Adrenal gland (tissue), 12 donors: Measurements from ENCODE around the gene CST9L. TPM values are rescaled to one million over a fixed set of nuclear protein-coding genes. Genes with fewer than 3 reads are reported as not detected.

ENCODE experiments used
- DNase-seq, 7 donors: peaks; one replicate each; pipeline ENCODE4 v3.0.0-alpha.2; 2019 to 2020
- H3K27ac ChIP-seq, 5 donors: fragments of 200-600 bp; sonication (generic) in 4 of 5; 1 replicate in 3 of 5; 2 replicates in 2 of 5; pipeline versions ENCODE4 v1.5.1 to v1.8.0; 2016 to 2020; ENCODE audit warnings: mild to moderate bottlenecking in 1 of 5
- H3K27me3 ChIP-seq: fragments of 200-600 bp; 2 replicates; pipeline ENCODE4 v1.8.0; 2021
- H3K36me3 ChIP-seq, 2 donors: fragments of 200-600 bp; replicated peaks in 1 of 2; 1 replicate in 1 of 2; 2 replicates in 1 of 2; pipeline versions ENCODE4 v1.5.1 to v1.8.0; 2018 to 2022
- H3K4me1 ChIP-seq, 2 donors: fragments of 200-600 bp; replicated peaks in 1 of 2; 1 replicate in 1 of 2; 2 replicates in 1 of 2; pipeline versions ENCODE4 v1.5.1 to v1.8.0; 2018 to 2021
- H3K4me3 ChIP-seq, 4 donors: fragments of 200-600 bp; sonication (generic) in 3 of 4; one replicate each; pipeline ENCODE4 v1.5.1; 2016 to 2018
- H3K9me3 ChIP-seq, 3 donors: fragments of 200-600 bp; sonication (generic) in 1 of 3; replicated peaks in 1 of 3; 1 replicate in 2 of 3; 2 replicates in 1 of 3; pipeline versions ENCODE4 v1.5.1 to v1.8.0; 2016 to 2021
- CTCF ChIP-seq, 6 experiments: fragments of 450-650 bp in 4 of 6; fragments of 200-600 bp in 2 of 6; sonication (generic) in 1 of 6; IDR thresholded peaks; 1 replicate in 5 of 6; 2 replicates in 1 of 6; pipeline versions ENCODE4 v1.5.1 to v1.8.0; 2016 to 2021; ENCODE audit warnings: antibody characterized with exemption in 6 of 6, mild to moderate bottlenecking in 2 of 6, moderate library complexity in 1 of 6
- POLR2A ChIP-seq, 2 donors: fragments of 450-650 bp; IDR thresholded peaks; one replicate each; pipeline ENCODE4 v1.6.1; 2017; ENCODE audit warnings: antibody characterized with exemption in 2 of 2, mild to moderate bottlenecking in 2 of 2, moderate library complexity in 1 of 2
- WGBS, 4 donors: extraction: QIAGEN DNeasy Blood & Tissue Kit in 2 of 4; methylation state at CpG; one replicate each; pipeline versions ENCODE4 v1.1.5 to v1.1.7; 2013 to 2017; 5-methylcytosine and 5-hydroxymethylcytosine counted together
- intact Hi-C, 2 donors: fragments of 100-400 bp; cut with DNase I; formaldehyde crosslinking; loops; one replicate each; pipeline versions ENCODE4 v1.14.1 to v1.15.0; 2022 to 2023
- polyA plus RNA-seq, 3 donors: library from polyadenylated mRNA; stranded (reverse); fragments of 200-250 nt in 2 of 3; fragments of 350-450 nt in 1 of 3; fragmentation: Illumina TruSeq in 1 of 3; extraction: RNeasy Lipid Tissue Mini Kit (QIAGEN cat#74804) in 1 of 3; gene quantifications; one replicate each; pipeline ENCODE4 v1.2.3, GENCODE V29; 2013 to 2014
- total RNA-seq, 9 donors: library from RNA; depleted of rRNA in 4 of 9; stranded (reverse); fragments of >200 nt in 4 of 9; fragments of 120-200 nt in 1 of 9; fragmentation: NEBNext Ultra II Directional in 1 of 9; extraction: Animal tissue kit (Norgen Biotek cat#: 25700) in 1 of 9; gene quantifications; one replicate each; pipeline versions ENCODE4 v1.1.0 to v1.2.4, GENCODE V29; 2013 to 2023
- donor health status: healthy with polysubstance abuse.
- donor health status: Bipolar disorder and iron deficiency.
- donor health status: DM: yes; HTN: yes; CAD: no.
- donor health status: DM: no; HTN: no; CAD: no.
- donor health status: DM: no; HTN: no; CAD: no.
- donor health status: DM: yes; HTN: yes; CAD: no.

The CST9L gene
- total and polyA plus RNA-seq, 12 donors: not detected

- intact Hi-C loops: no loop called here
- no peak for DNase-seq
- TF ChIP-seq CTCF (IDR thresholded peaks at IDR 0.05) (no peak), POLR2A (IDR thresholded peaks at IDR 0.05) (no peak)
- H3K27me3 ChIP-seq: no peaks in the 10 kb centered on the region
- no peak overlapping the region for H3K27ac ChIP-seq
- WGBS, 4 donors: 93 to 100% (median 97%) methylated on average over 1 of the region's 1 CpG
- no peaks in the 10 kb centered on the region for H3K4me1 ChIP-seq
- no peaks in the 10 kb centered on the region for H3K9me3 ChIP-seq
- no peak overlapping the region for H3K4me3 ChIP-seq
- no peaks in the 10 kb centered on the region for H3K36me3 ChIP-seq
These were observed 41.4 kb downstream of the CST9L start for GRCh38 chr20:23526850-23527249.

- H3K36me3 ChIP-seq: no peaks in the 10 kb centered on the region
- TF ChIP-seq POLR2A (IDR thresholded peaks at IDR 0.05) (no peak), CTCF (IDR thresholded peaks at IDR 0.05) (no peak)
- H3K27ac ChIP-seq: no peak overlapping the region
- H3K4me3 ChIP-seq: no peak overlapping the region
- H3K9me3 ChIP-seq: no peaks in the 10 kb centered on the region
- 78 to 84% (median 82%) methylated on average over 10 of the region's 10 CpGs for WGBS, 4 donors
- H3K4me1 ChIP-seq: no peaks in the 10 kb centered on the region
- intact Hi-C loops: no loop called here
- no peaks in the 10 kb centered on the region for H3K27me3 ChIP-seq
- no peak for DNase-seq
These were observed 44.1 kb downstream of the CST9L start for GRCh38 chr20:23524146-23524545.

- DNase-seq: no peak
- Histone ChIP-seq H3K4me1 (no peaks in the 10 kb centered on the region), H3K27me3 (no peaks in the 10 kb centered on the region), H3K4me3 (no peak overlapping the region), H3K27ac (no peak overlapping the region), H3K36me3 (no peaks in the 10 kb centered on the region), H3K9me3 (no peaks in the 10 kb centered on the region)
- TF ChIP-seq POLR2A (IDR thresholded peaks at IDR 0.05) (no peak), CTCF (IDR thresholded peaks at IDR 0.05) (no peak)
- intact Hi-C loops: no loop called here
- whole genome bisulfite sequencing, 4 donors: 61 to 77% (median 70%) methylated on average over 2 of the region's 2 CpGs
These were observed 48.1 kb downstream of the CST9L start for GRCh38 chr20:23520185-23520584.

- Histone ChIP-seq H3K36me3 (no peaks in the 10 kb centered on the region), H3K9me3 (no peaks in the 10 kb centered on the region), H3K4me1 (no peaks in the 10 kb centered on the region), H3K27ac (no peak overlapping the region), H3K27me3 (no peaks in the 10 kb centered on the region), H3K4me3 (no peak overlapping the region)
- TF ChIP-seq POLR2A (IDR thresholded peaks at IDR 0.05) (no peak), CTCF (IDR thresholded peaks at IDR 0.05) (no peak)
- DNase-seq: no peak
- 67 to 88% (median 76%) methylated on average over 5 to 6 of the region's 6 CpGs for WGBS, 4 donors
- intact Hi-C loops: no loop called here
These were observed 48.7 kb downstream of the CST9L start for GRCh38 chr20:23519556-23519955.
